H1 (cell line): ENCODE data around the gene IWS1. TPM values are rescaled to one million over a fixed set of nuclear protein-coding genes. Genes with fewer than 3 reads are reported as not detected.

Experiments
- ASH2L ChIP-seq: fragments of 200-600, 300-600 bp; sonication (generic); IDR thresholded peaks from one replicate; pipeline ENCODE4 v1.7.1; 2017; ENCODE audit warnings: low read length
- BACH1 ChIP-seq: IDR thresholded peaks from 2 replicates; pipeline ENCODE4 v1.6.1; 2012; ENCODE audit warnings: low read length, improper control_type of control experiment
- BCL11A ChIP-seq, 2 experiments: IDR thresholded peaks; one replicate each; pipeline ENCODE4 v1.6.1; 2011; ENCODE audit warnings: low read depth in 2 of 2, low read length in 2 of 2, mild to moderate bottlenecking in 2 of 2
- CHD7 ChIP-seq: fragments of 300-600 bp; sonication (generic); IDR thresholded peaks from 2 replicates; pipeline ENCODE4 v1.7.1; 2012; ENCODE audit warnings: low read length, moderate library complexity, mild to moderate bottlenecking, inconsistent platforms; ENCODE audit not compliant: insufficient replicate concordance
- CTBP2 ChIP-seq: IDR thresholded peaks from 2 replicates; pipeline ENCODE4 v1.7.0; 2011; ENCODE audit warnings: borderline replicate concordance, mild to moderate bottlenecking, moderate library complexity, mixed read lengths, low read length; ENCODE audit not compliant: insufficient read depth, insufficient read length
- HDAC6 ChIP-seq: IDR thresholded peaks from one replicate; pipeline ENCODE4 v1.7.1; 2012; ENCODE audit warnings: low read depth, mild to moderate bottlenecking, inconsistent platforms, low read length, moderate library complexity
- KDM1A ChIP-seq: fragments of 200-600, 300-600 bp; sonication (generic); IDR thresholded peaks from 2 replicates; pipeline ENCODE4 v1.7.1; 2016; ENCODE audit warnings: mild to moderate bottlenecking, low read length, borderline replicate concordance
- PHF8 ChIP-seq: fragments of 200-600 bp; sonication (generic); conservative IDR thresholded peaks from 2 replicates; pipeline ENCODE4 v1.7.1; 2012; ENCODE audit warnings: low read depth, mild to moderate bottlenecking, inconsistent platforms, low read length, moderate library complexity
- SP2 ChIP-seq: IDR thresholded peaks from 2 replicates; pipeline ENCODE4 v1.6.1; 2012; ENCODE audit warnings: mild to moderate bottlenecking, low read length, inconsistent platforms
- ZNF274 ChIP-seq: IDR thresholded peaks from 2 replicates; pipeline ENCODE4 v1.7.0; 2012; ENCODE audit warnings: low read length, borderline replicate concordance; ENCODE audit errors: extremely low read depth
- polyA plus RNA-seq, 7 experiments: library from polyadenylated mRNA; depleted of rRNA in 3 of 7; stranded (reverse) in 5 of 7; unstranded in 2 of 7; fragments of >200 nt in 5 of 7; fragments of 200-250 nt in 2 of 7; gene quantifications; 1 replicate in 5 of 7; 2 replicates in 1 of 7; 4 replicates in 1 of 7; pipeline versions ENCODE4 v1.2.1 to v1.2.3, GENCODE V29; 2011 to 2013; ENCODE audit warnings: missing spikeins in 2 of 7, mixed read lengths in 2 of 7
- total RNA-seq: library from RNA; stranded (reverse); fragmentation: NEBNext Ultra II Directional; extraction: Animal tissue kit (Norgen Biotek cat#: 25700); gene quantifications from 2 replicates; pipeline ENCODE4 v1.2.1, GENCODE V29; 2021

Gene IWS1
- total and polyA plus RNA-seq, 2 of the 8 experiments (the other 6 are each of a cell fraction or from before 2014, with no cell fraction given), result 18.4 to 64.8 TPM

GRCh38 chr2:127572841-127573240, 46.6 kb upstream of the IWS1 start (continued):
- TF ChIP-seq CHD7, result no peak
- no peak for TF ChIP-seq ZNF274
- TF ChIP-seq CTBP2, result no peak
- no peak for TF ChIP-seq SP2
- TF ChIP-seq BCL11A (IDR thresholded peaks at IDR 0.05; ENCODE audit: low read depth in 2 of 2, low read length in 2 of 2), result no peak
- TF ChIP-seq BACH1, result no peak
- no peak for TF ChIP-seq PHF8
- no peak for TF ChIP-seq ASH2L
- TF ChIP-seq KDM1A, result no peak
- TF ChIP-seq HDAC6, result no peak
